HuH-7.5 (cell line): Measurements from ENCODE around the gene DAP3.
"Not testable (repeated sequence)": the region's sequence is repeated elsewhere in the genome, so short reads cannot be mapped to it uniquely, and the experiment has no call there.

Source experiments
- DNase-seq: peaks from one replicate; pipeline ENCODE4 v3.0.0; 2011; ENCODE audit warnings: low spot score

The DAP3 gene

DNA sequence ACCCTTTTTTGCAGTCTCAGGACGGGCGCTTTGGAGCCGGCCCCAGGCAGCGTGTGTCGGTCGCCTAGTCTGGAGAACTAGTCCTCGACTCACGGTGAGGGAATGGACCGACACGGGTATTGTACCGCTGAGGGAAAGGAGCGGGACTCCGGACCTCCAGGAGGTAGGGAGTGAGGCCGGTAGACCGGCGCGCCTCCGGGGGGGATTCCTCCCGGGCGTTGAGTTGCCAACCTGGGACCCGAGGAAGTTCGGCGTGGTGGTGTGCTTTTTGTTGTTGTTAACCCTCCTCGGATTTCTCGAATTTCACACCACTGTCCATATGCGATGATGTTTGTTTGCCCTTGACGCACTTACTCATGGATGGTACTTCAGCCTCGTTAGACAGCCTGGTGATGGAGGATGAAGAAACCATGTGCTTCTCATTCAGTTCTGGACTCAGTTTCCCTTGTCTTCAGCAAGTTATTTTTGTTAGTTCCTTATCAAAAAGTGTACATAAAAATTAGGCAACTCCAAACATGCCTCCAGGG lies at the start of gene DAP3:
DAP3 (plus strand) TSS at position 11 of the 527 bp plus-strand sequence. CDS start 20,689 bp downstream, outside the sequence.
- peak; percentile 79 for DNase-seq

DNA sequence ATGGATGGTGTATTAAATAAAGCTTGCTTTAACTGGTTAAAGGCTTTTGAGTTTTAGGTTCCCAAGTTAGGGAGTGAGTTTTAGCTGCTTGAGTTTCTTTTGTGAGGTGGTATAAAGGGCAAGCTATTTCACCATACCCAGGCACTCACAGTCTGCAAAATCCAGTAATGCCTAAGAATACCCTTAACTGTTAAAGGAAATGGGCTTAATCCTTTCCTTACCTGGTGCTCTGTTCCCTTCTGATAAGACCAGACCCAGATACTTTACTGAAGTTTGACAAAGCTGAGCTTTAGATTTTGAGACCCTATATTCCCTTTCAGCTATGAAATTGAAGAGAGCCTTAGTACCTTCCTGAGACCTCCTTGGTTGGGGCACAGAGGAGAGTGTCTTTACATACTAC lies 48.5 kb upstream of the DAP3 start:
- no peak for DNase-seq

DNA sequence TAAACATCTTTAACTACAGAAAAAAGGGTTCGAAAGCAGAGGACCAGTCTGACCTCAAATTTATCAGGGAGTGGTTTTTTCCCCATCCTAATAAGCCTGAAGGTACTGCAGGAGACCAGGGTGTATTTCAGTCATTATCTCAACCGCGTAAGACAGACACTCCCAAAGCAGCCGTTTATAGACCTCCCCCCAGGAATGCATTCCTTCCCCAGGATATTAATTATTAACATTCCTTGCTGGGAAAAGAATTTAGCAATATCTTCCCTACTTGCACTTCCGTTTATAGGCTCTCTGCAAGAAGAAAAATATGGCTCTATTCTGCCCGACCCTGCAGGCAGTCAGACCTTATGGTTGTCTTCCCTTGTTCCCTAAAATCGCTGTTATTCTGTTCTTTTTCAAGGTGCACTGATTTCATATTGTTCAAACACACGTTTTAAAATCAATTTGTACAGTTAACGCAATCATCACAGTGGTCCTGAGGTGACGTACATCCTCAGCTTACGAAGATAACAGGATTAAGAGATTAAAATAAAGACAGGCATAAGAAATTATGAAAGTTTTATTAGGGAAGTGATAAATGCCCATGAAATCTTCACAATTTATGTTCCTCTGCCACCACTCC lies 46.2 kb upstream of the DAP3 start:
- not testable (repeated sequence) for DNase-seq

DNA sequence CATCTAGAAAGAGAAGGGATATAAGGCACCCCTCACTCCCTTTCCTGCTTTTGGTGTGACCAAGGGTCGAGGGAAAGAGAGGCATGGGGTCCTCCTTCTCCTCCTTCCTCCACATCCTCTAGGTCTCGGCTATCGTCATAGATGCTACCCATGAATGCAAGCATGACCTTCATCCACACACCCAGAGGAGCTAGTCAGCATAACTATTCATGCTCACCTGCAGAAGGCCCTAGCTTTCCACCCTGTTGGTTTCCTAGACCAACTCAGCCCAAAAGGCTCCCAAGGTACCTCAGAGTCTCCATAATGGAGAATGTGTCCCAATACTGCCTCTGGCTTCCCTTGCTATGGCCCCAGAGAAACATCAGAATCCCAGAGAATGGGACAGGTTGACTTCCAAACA lies 45.7 kb upstream of the DAP3 start:
- no peak for DNase-seq

GRCh38 chr1:155645034-155645598 lies 43.8 kb upstream of the DAP3 start:
- no peak for DNase-seq

DNA sequence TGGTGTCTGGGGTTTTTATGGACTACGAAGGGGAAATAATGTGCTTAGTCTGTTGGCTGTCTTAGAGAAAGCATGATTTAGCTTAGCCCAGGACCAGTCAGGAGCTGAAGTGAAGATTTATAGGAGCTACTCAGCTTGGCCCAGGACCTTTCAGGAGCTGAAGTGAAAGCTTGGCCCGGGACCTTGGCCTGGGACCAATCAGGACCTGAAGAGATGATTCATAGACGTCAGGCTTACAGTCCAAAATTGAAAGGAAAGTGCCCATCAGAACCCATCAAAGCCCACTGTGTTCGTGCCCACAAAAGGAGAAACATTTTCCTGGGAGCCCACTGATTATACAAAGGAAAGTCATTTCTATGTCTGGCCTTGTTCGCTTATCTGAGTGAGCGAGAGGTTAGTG lies 43.2 kb upstream of the DAP3 start:
- no peak for DNase-seq

DNA sequence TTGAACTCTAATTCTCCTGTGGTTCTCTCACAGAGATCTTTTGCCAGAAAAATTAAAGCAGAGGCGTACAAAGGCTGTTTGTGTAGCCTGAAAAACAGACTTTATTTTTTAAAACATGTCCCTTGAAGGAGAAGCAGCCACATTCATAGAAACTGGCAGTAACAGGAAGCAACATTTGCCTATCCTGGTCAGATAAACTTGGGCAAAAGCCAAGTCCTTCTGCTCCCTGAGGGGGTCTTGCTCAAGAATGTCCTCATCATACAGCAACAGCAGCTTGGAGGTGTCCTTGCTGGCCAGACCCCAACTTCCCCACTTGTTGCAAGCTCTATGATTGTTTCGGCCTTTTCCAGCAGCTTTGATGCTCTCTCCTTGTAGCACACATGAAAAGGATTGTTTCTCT lies 42.6 kb upstream of the DAP3 start:
- DNase-seq = no peak

- peak; percentile 70 for DNase-seq
These were observed 40.4 kb upstream of the DAP3 start for GRCh38 chr1:155648207-155649147.

- DNase-seq = no peak
These were observed 39.2 kb upstream of the DAP3 start for GRCh38 chr1:155649676-155650075.

- no peak for DNase-seq
These were observed 38.6 kb upstream of the DAP3 start for GRCh38 chr1:155650231-155650757.

GRCh38 chr1:155651861-155652661 lies 36.8 kb upstream of the DAP3 start:
- no peak for DNase-seq

- no peak for DNase-seq
These were observed 35.9 kb upstream of the DAP3 start for GRCh38 chr1:155652951-155653350.

GRCh38 chr1:155657463-155657862 lies 31.4 kb upstream of the DAP3 start:
- no peak for DNase-seq

DNA sequence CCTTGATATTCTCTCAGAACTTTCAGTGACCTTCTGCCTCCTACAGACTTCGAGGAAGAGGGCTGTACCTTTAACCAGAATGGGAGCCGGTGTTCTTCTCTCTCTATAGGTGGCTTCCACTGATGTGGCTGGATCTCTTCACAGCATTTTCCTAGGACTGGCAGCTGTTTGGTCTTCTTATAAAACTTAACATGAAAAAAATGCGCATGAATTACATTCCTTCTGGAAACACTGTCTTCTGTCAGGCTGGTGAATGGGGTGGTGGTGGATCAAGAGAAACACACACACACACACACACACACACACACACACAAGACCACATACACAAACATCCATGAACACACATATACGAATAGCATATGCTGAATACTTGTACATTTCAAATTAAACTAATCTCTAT lies 27.7 kb upstream of the DAP3 start:
- not testable (repeated sequence) for DNase-seq

- no peak for DNase-seq
These were observed 19.4 kb upstream of the DAP3 start for GRCh38 chr1:155669233-155670162.

- no peak for DNase-seq
These were observed 17.1 kb upstream of the DAP3 start for GRCh38 chr1:155671750-155672149.

DNA sequence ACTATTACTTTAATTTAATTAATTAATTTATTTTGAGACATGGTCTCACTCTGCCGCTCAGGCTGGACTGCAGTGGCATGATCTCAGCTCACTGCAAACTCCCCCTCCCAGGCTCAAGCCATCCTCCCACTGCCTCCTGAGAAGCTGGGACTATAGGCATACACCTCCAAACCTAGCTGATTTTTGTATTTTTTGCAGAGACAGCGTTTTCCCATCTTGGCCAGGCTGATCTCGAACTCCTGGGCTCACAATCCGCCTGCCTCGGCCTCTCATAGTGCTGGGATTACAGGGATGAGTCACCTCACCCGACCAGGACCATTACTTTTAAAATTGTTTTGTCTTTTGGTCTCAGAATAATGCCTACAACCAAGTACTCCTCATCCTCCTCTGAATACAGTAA lies 15.9 kb upstream of the DAP3 start:
- DNase-seq = no peak

GRCh38 chr1:155678027-155678426 lies 10.9 kb upstream of the DAP3 start:
- DNase-seq = no peak

DNA sequence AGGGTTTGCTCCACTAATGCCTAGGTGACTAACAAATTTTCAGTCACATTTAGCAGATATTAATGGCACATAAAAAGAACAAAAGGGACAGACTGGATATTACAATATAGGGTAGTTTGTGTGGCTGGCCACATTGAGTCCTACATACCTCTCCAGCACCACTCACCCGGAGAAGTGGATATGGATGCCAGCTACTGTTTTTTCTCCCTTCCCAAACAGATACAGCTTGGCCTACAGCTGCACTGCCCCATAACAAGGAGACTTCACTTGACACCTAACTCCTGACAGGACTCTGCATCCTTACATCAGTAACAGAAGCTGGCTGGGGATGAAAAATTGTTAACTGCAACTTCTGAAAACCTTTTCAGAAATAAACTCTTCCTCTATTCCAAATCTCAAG lies 9.9 kb upstream of the DAP3 start:
- DNase-seq = not testable (repeated sequence)

- no peak for DNase-seq
These were observed 8.4 kb upstream of the DAP3 start for GRCh38 chr1:155680531-155680930.

GRCh38 chr1:155681776-155682175 lies 7.1 kb upstream of the DAP3 start:
- no peak for DNase-seq
